MG63 (cell line): ENCODE results near the gene RDX. TPM values are rescaled to one million over a fixed set of nuclear protein-coding genes. Genes with fewer than 3 reads are reported as not detected.

ENCODE experiments used
- DNase-seq: peaks from one replicate; pipeline ENCODE4 v3.0.0-alpha.2; 2020
- H3K27me3 ChIP-seq: fragments of 250-450 bp; sonication (Bioruptor Pico); 2 replicates; pipeline ENCODE4 v1.5.1; 2020; ENCODE audit warnings: mild to moderate bottlenecking, moderate library complexity
- H3K36me3 ChIP-seq: fragments of 250-450 bp; sonication (Bioruptor Pico); 2 replicates; pipeline ENCODE4 v1.5.1; 2020; ENCODE audit warnings: mild to moderate bottlenecking, moderate library complexity
- H3K4me3 ChIP-seq: fragments of 250-450 bp; sonication (Bioruptor Pico); 2 replicates; pipeline ENCODE4 v1.5.1; 2020; ENCODE audit warnings: mild to moderate bottlenecking, moderate library complexity
- H3K9me3 ChIP-seq: fragments of 250-450 bp; sonication (Bioruptor Pico); 2 replicates; pipeline ENCODE4 v1.5.1; 2020; ENCODE audit warnings: mild to moderate bottlenecking, moderate library complexity
- total RNA-seq: library from RNA; depleted of rRNA; stranded (reverse); fragments of >200 nt; shearing (Covaris generic); gene quantifications from 2 replicates; pipeline ENCODE4 v1.2.3, GENCODE V29; 2014; ENCODE audit warnings: low replicate concordance

The RDX gene
- total RNA-seq, 1 experiment from 2014 or later, result 69.5 TPM

DNA sequence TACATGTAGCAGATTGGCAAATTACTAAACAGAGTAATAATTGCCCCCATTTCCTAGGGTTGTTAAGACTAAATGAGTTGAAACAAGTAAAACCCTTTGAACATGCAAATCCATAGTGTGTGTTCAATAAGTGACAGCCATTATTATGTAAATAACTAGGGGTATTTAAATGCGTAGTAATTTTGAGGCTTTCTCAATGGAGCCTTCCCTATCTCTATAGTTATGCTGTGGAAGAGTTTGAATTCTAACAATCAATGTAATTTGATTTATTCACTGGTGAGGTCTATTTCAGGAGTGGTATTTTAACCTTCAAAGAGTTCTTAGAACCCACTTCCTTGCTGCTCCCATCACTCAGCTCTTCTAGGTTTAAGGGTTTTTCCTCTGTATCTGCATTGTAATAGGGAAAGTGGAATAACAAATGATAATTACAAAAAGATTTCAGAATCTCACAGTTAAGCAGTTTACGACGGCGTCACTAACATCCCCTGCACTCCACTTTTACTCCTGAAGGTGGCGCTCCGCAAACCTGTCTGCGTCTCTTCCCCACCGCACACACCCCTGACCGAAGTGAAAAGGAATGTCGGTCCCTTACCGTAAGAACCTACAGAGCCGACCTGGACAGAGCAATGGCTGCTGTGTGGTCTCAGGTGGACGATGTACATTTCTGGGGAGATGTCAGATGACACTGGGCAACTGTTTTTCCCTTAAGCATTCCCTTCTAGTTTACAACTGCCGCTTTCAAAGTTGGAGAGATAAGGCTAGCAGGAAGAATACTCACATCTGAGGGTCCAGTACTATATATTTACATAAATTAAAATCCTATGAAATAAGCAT, 122.4 kb downstream of the RDX start:
- DNase-seq, result peak; percentile 47
- Histone ChIP-seq H3K27me3 (no peaks in the 10 kb centered on the region), H3K36me3 (no peaks in the 10 kb centered on the region; the same call in 1 of the 2 replicates), H3K4me3 (no peak overlapping the region), H3K9me3 (no peaks in the 10 kb centered on the region)

DNA sequence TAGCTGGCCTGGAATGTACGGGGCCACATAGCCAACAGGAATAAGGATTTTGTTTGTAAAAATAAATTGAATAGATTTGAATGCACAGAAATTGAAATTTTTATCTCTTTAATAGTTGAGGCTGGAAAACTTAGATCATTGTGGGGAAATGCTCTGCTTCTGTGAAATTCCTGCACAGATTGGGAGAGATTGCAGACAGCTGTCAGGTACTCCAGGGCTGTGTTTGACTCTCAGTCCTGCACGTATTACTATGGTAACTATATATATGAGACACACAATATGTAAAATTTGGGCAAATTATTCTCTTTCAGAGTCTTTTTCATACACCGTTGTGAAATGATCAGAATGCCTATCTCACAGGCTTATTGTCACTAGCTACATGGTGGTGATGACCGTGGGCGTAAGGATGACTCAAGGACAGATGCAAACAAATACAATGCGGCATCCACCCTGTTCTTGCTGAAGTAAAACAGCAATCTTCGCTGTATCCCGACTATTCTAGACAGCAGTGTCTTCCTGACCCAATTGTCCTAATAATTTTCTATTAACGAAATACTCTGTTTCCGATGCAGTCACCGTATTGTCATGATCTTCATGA, 123.8 kb downstream of the RDX start:
- H3K9me3 ChIP-seq, result no peaks in the 10 kb centered on the region
- DNase-seq, result no peak
- no peaks in the 10 kb centered on the region for H3K27me3 ChIP-seq
- no peaks in the 10 kb centered on the region; the same call in 1 of the 2 replicates for H3K36me3 ChIP-seq
- no peak overlapping the region for H3K4me3 ChIP-seq

- Histone ChIP-seq H3K27me3 (no peaks in the 10 kb centered on the region), H3K9me3 (no peaks in the 10 kb centered on the region), H3K36me3 (no peaks in the 10 kb centered on the region; the same call in 1 of the 2 replicates), H3K4me3 (no peak overlapping the region)
- no peak for DNase-seq
Measured at GRCh38 chr11:110169738-110170137, 126.7 kb downstream of the RDX start.

- no peaks in the 10 kb centered on the region for H3K9me3 ChIP-seq
- H3K4me3 ChIP-seq, result no peak overlapping the region
- no peaks in the 10 kb centered on the region for H3K27me3 ChIP-seq
- DNase-seq, result no peak
- no peaks in the 10 kb centered on the region; the same call in 1 of the 2 replicates for H3K36me3 ChIP-seq
Measured at GRCh38 chr11:110168033-110168803, 128.2 kb downstream of the RDX start.

DNA sequence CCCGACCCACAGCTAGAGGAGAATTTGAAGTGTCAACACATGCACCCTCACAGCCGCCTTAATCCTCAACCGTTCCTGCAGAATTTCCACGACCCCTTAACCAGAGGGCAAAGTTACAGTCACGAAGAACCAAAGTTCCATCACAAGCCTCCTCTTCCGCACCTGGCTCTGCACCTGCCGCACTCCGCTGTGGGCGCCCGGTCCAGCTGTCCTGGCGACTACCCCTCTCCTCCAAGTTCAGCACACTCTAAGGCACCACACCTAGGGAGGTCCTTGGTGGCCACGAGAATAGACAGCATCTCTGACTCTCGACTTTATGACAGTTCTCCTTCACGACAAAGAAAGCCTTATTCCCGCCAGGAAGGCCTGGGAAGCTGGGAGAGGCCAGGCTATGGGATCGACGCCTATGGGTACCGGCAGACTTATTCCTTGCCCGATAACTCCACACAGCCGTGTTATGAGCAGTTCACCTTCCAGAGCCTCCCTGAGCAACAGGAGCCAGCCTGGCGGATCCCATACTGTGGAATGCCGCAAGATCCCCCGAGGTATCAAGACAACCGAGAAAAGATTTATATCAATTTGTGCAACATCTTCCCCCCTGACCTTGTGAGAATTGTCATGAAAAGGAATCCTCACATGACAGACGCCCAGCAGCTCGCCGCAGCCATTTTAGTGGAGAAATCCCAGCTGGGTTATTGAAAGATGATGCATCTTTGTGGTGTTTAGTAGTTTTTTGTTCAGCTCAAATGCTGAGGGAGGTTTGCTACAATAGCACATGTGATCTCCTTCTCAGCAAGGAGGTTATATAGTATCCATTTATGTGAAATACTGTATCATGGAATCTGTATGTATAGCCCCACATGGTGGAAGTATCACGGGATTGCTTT, 131.1 kb downstream of the RDX start:
- Histone ChIP-seq H3K9me3 (no peaks in the 10 kb centered on the region), H3K4me3 (no peak overlapping the region), H3K27me3 (no peaks in the 10 kb centered on the region), H3K36me3 (peaks cover 10% of the 10 kb centered on the region)
- no peak for DNase-seq

GRCh38 chr11:110162216-110162615, 134.2 kb downstream of the RDX start:
- no peak for DNase-seq
- H3K27me3 ChIP-seq, result no peaks in the 10 kb centered on the region
- H3K4me3 ChIP-seq, result no peak overlapping the region

DNA sequence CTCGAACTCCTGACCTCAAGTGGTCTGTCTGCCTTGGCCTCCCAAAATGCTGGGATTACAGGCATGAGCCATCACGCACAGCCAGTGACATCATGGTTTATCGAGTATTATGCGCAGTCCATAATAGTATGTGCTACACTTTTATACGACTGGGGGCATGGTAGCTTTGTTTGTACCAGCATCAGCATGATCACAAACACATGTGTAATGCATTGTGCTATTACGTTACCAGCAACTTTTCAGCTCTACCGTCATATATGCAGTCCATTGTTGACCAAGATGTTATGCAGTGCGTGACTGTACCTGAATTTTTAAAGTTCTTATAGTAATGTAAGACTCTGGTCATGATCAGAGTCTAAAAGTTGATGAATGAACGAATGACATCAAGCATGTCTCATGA, 135.4 kb downstream of the RDX start:
- no peaks in the 10 kb centered on the region for H3K27me3 ChIP-seq
- peaks cover 17% of the 10 kb centered on the region for H3K36me3 ChIP-seq
- no peak overlapping the region for H3K4me3 ChIP-seq
- no peaks in the 10 kb centered on the region for H3K9me3 ChIP-seq
- no peak for DNase-seq

More at GRCh38 chr11:110162216-110162615, 134.2 kb downstream of the RDX start:
- H3K9me3 ChIP-seq, result no peaks in the 10 kb centered on the region
- peaks cover 17% of the 10 kb centered on the region for H3K36me3 ChIP-seq

DNA sequence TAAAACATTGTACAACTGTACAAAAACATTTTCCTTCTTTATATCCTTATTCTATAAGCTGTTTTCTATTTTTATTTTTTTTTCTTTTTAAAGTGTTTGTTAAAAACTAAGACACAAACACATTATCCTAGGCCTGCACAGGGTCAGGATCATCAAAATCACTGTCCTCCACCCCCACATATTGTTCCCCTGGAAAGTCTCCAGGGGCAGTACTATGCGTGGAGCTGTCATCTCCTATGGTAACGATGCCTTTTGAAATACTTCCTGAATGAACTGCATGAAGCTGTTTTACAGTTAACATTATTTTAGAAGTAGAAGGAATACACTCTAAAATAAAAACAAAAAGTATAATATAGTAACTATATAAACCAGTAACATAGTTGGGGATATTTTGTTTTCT, 136.0 kb downstream of the RDX start:
- DNase-seq, result no peak
- H3K9me3 ChIP-seq, result no peaks in the 10 kb centered on the region
- H3K4me3 ChIP-seq, result no peak overlapping the region
- H3K36me3 ChIP-seq, result peaks cover 17% of the 10 kb centered on the region
- no peaks in the 10 kb centered on the region for H3K27me3 ChIP-seq

- Histone ChIP-seq H3K9me3 (no peaks in the 10 kb centered on the region), H3K27me3 (no peaks in the 10 kb centered on the region), H3K36me3 (peaks cover 17% of the 10 kb centered on the region), H3K4me3 (no peak overlapping the region)
- no peak for DNase-seq
Measured at GRCh38 chr11:110160016-110160415, 136.4 kb downstream of the RDX start.

GRCh38 chr11:110159476-110159875, 136.9 kb downstream of the RDX start:
- H3K4me3 ChIP-seq, result no peak overlapping the region
- no peak for DNase-seq
- H3K36me3 ChIP-seq, result peaks cover 17% of the 10 kb centered on the region
- H3K27me3 ChIP-seq, result no peaks in the 10 kb centered on the region
- H3K9me3 ChIP-seq, result no peaks in the 10 kb centered on the region

GRCh38 chr11:110158317-110159200, 137.9 kb downstream of the RDX start:
- Histone ChIP-seq H3K4me3 (no peak overlapping the region), H3K9me3 (no peaks in the 10 kb centered on the region), H3K27me3 (no peaks in the 10 kb centered on the region), H3K36me3 (peaks cover 17% of the 10 kb centered on the region)
- no peak for DNase-seq

DNA sequence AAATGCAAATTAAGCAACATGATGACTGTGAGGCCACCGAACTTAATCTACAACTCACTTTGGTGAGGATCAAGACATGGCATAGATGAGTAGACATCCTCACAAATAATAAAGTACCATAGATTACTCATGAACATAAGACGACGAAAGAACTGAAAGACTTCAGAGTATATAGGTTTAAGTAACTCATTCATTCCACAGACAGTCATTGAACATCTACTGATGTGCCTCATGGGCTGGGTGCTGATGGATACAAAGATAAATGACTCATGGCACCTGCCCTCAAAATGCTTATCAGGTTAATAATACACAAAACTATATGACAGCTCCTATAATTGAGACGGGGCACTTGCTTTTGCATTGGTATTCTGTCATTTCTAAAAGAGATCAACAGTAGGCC, 139.9 kb downstream of the RDX start:
- Histone ChIP-seq H3K9me3 (no peaks in the 10 kb centered on the region), H3K27me3 (no peaks in the 10 kb centered on the region), H3K36me3 (peaks cover 12% of the 10 kb centered on the region), H3K4me3 (no peak overlapping the region)
- DNase-seq, result no peak

DNA sequence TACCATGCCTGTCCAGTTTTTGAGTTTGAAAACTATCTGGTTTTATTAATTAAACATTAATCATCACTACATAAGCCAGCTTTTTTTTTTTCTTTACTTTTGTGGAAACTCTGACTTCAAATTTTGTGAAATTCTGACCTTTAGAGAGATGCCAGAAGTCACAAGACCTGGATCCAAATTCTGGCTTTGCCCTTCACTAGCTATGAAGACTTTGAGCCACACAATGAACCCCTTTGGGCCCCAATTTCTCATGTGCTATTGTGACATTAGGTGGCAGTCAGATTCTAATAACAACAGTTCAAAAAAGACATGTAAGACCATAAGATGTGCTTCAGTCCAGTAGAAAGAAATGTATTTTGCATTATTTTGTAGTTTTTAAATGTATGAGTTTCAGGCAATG, 142.9 kb downstream of the RDX start:
- Histone ChIP-seq H3K9me3 (no peaks in the 10 kb centered on the region), H3K4me3 (no peak overlapping the region), H3K36me3 (no peaks in the 10 kb centered on the region; the same call in 1 of the 2 replicates), H3K27me3 (no peaks in the 10 kb centered on the region)
- no peak for DNase-seq

- Histone ChIP-seq H3K4me3 (no peak overlapping the region), H3K9me3 (no peaks in the 10 kb centered on the region), H3K27me3 (no peaks in the 10 kb centered on the region), H3K36me3 (no peaks in the 10 kb centered on the region; the same call in 1 of the 2 replicates)
- no peak for DNase-seq
Measured at GRCh38 chr11:110152199-110152598, 144.2 kb downstream of the RDX start.
